ENCODE results near the gene EFHC1. TPM values are rescaled to one million over a fixed set of nuclear protein-coding genes. Genes with fewer than 3 reads are reported as not detected.

EFHC1 gene
- total and polyA plus RNA-seq, 2 experiments from 2014 or later, result 17.4 to 18.3 TPM

GRCh38 chr6:52558266-52559000, 138.3 kb downstream of the EFHC1 start:
- no peaks in the 10 kb centered on the region for H3K36me3 ChIP-seq (replicated peaks; ENCODE audit: insufficient read depth, low read depth)
- H2AFZ ChIP-seq, result no peak overlapping the region
- no peaks in the 10 kb centered on the region for H3K27me3 ChIP-seq
- H4K20me1 ChIP-seq (ENCODE audit: insufficient read depth, poor library complexity, severe bottlenecking), result peaks cover 12% of the 10 kb centered on the region
- H3K4me2 ChIP-seq, result peak overlapping the region; percentile 53
- H3K9me2 ChIP-seq (replicated peaks; ENCODE audit: insufficient read depth), result no peaks in the 10 kb centered on the region
- H3K4me1 ChIP-seq (ENCODE audit: insufficient read depth), result peaks cover 9% of the 10 kb centered on the region
- TF ChIP-seq EZH2phosphoT487 (IDR thresholded peaks at IDR 0.05; ENCODE audit: low read depth, severe bottlenecking, unreplicated experiment), result no peak
- no peak for TF ChIP-seq EZH2 (IDR thresholded peaks at IDR 0.05; ENCODE audit: borderline replicate concordance)
- TF ChIP-seq, protein P1, sequence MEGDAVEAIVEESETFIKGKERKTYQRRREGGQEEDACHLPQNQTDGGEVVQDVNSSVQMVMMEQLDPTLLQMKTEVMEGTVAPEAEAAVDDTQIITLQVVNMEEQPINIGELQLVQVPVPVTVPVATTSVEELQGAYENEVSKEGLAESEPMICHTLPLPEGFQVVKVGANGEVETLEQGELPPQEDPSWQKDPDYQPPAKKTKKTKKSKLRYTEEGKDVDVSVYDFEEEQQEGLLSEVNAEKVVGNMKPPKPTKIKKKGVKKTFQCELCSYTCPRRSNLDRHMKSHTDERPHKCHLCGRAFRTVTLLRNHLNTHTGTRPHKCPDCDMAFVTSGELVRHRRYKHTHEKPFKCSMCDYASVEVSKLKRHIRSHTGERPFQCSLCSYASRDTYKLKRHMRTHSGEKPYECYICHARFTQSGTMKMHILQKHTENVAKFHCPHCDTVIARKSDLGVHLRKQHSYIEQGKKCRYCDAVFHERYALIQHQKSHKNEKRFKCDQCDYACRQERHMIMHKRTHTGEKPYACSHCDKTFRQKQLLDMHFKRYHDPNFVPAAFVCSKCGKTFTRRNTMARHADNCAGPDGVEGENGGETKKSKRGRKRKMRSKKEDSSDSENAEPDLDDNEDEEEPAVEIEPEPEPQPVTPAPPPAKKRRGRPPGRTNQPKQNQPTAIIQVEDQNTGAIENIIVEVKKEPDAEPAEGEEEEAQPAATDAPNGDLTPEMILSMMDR (IDR thresholded peaks at IDR 0.05; ENCODE audit: poor library complexity), result no peak
- no peak for DNase-seq (ENCODE audit: low spot score)
- no peak overlapping the region for H3K4me3 ChIP-seq
- no peaks in the 10 kb centered on the region for H3K9me3 ChIP-seq (ENCODE audit: low read depth)
- H3K27ac ChIP-seq, result peak overlapping the region; percentile 76
- peaks cover 100% of the 10 kb centered on the region for H3K79me2 ChIP-seq
- WGBS (ENCODE audit: low lambda C conversion rate, missing lambda C conversion rate), result 72% methylated on average over 6 of the region's 6 CpGs

DNA sequence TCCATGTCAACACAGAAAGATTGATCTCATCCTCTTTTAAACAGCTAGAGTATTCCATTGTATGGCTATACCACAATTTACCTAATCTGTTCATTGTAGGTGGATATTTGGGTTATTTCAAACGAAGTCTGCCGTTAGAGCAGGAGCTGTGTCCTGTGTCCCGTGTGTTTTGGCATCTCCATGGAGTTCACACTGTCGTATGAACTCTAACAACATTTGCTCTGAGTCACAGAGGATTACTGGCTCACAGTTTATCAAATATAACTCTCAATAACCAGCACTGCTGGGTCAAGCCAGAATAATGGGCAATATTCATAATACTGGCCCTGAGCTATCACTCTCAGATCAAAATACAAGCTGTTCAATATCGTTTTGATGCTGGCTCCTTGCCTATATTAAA, 140.3 kb downstream of the EFHC1 start:
- Histone ChIP-seq H3K79me2 (peaks cover 99% of the 10 kb centered on the region), H3K9me3 (ENCODE audit: low read depth) (no peaks in the 10 kb centered on the region), H3K4me3 (no peak overlapping the region), H3K27me3 (no peaks in the 10 kb centered on the region), H3K27ac (no peak overlapping the region), H2AFZ (no peak overlapping the region), H3K4me1 (ENCODE audit: insufficient read depth) (peaks cover 18% of the 10 kb centered on the region), H4K20me1 (ENCODE audit: insufficient read depth, poor library complexity, severe bottlenecking) (peaks cover 7% of the 10 kb centered on the region), H3K4me2 (no peak overlapping the region), H3K9me2 (replicated peaks; ENCODE audit: insufficient read depth) (no peaks in the 10 kb centered on the region), H3K36me3 (replicated peaks; ENCODE audit: insufficient read depth, low read depth) (no peaks in the 10 kb centered on the region)
- no peak for DNase-seq (ENCODE audit: low spot score)
- WGBS (ENCODE audit: low lambda C conversion rate, missing lambda C conversion rate), result 60% methylated on average over 5 of the region's 5 CpGs
- TF ChIP-seq EZH2 (IDR thresholded peaks at IDR 0.05; ENCODE audit: borderline replicate concordance) (no peak), EZH2phosphoT487 (IDR thresholded peaks at IDR 0.05; ENCODE audit: low read depth, severe bottlenecking, unreplicated experiment) (no peak)
- TF ChIP-seq, protein P1 (IDR thresholded peaks at IDR 0.05; ENCODE audit: poor library complexity), result no peak

DNA sequence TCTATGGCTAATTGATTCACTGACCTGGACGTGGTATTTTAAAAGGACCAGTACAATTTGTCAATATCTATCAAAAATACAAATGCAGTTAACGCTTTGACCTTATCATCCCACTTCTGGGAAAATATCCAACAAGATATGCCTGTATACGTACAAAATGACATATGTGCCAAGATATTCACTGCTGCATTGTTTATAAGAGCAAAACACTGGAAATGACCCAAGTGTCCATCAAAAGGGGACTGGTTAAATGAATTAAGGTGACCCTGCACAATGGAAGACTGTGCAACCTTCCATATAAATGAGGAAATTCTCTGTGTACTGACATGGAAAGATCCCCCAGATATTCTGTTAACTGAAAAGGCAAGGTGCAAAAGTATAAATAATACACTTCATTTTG, 142.8 kb downstream of the EFHC1 start:
- Histone ChIP-seq H3K4me1 (ENCODE audit: insufficient read depth) (peaks cover 26% of the 10 kb centered on the region), H3K9me3 (ENCODE audit: low read depth) (no peaks in the 10 kb centered on the region), H3K4me2 (no peak overlapping the region), H3K27me3 (no peaks in the 10 kb centered on the region), H2AFZ (no peak overlapping the region), H3K4me3 (no peak overlapping the region), H3K36me3 (replicated peaks; ENCODE audit: insufficient read depth, low read depth) (no peaks in the 10 kb centered on the region), H3K27ac (no peak overlapping the region), H3K79me2 (peaks cover 97% of the 10 kb centered on the region), H3K9me2 (replicated peaks; ENCODE audit: insufficient read depth) (no peaks in the 10 kb centered on the region), H4K20me1 (ENCODE audit: insufficient read depth, poor library complexity, severe bottlenecking) (peaks cover 4% of the 10 kb centered on the region)
- DNase-seq (ENCODE audit: low spot score), result no peak
- TF ChIP-seq, protein P1 (IDR thresholded peaks at IDR 0.05; ENCODE audit: poor library complexity), result no peak
- TF ChIP-seq EZH2phosphoT487 (IDR thresholded peaks at IDR 0.05; ENCODE audit: low read depth, severe bottlenecking, unreplicated experiment) (no peak), EZH2 (IDR thresholded peaks at IDR 0.05; ENCODE audit: borderline replicate concordance) (no peak)
- WGBS (ENCODE audit: low lambda C conversion rate, missing lambda C conversion rate), result 35% methylated on average over 3 of the region's 3 CpGs
